ENCODE results near the gene C1QTNF6. TPM values are rescaled to one million over a fixed set of nuclear protein-coding genes. Genes with fewer than 3 reads are reported as not detected.

The C1QTNF6 gene
- total RNA-seq, 1 experiment from 2014 or later = 15.2 TPM

GRCh38 chr22:37172266-37173245 is 15.5 kb downstream of the C1QTNF6 start:
- no peak overlapping the region for H3K4me3 ChIP-seq (replicated peaks in 1 of 2; ENCODE audit: low read depth in 1 of 2, low read length in 2 of 2)
- H3K27me3 ChIP-seq (ENCODE audit: insufficient read depth, low read length) = no peaks in the 10 kb centered on the region
- no peaks in the 10 kb centered on the region for H4K20me1 ChIP-seq (ENCODE audit: insufficient read depth)
- no peak overlapping the region for H3K9ac ChIP-seq (ENCODE audit: low read length)
- BruUV-seq (replicated peaks) = no TSS peak
- peaks cover 0 to 6% of the 10 kb centered on the region in 2 experiments; a peak in 1 of 4 replicates for H3K4me1 ChIP-seq (ENCODE audit: control insufficient read depth in 1 of 2, insufficient read depth in 2 of 2, low read length in 2 of 2)
- no peak overlapping the region for H3K4me2 ChIP-seq (ENCODE audit: low read length)
- DNase-seq (ENCODE audit: low read depth, low spot score) (no peak), ATAC-seq (no peak)
- no peaks in the 10 kb centered on the region for H3K9me3 ChIP-seq (ENCODE audit: control insufficient read depth in 1 of 2, insufficient read depth in 1 of 2, low read depth in 1 of 2, low read length in 2 of 2)
- TF ChIP-seq SP1 (IDR thresholded peaks at IDR 0.05; ENCODE audit: low read depth) (no peak), SIN3A (IDR thresholded peaks at IDR 0.05; ENCODE audit: low read depth) (no peak), EZH2 (IDR thresholded peaks at IDR 0.05) (no peak), ZFX (IDR thresholded peaks at IDR 0.05) (no peak), TCF7L2 (IDR thresholded peaks at IDR 0.05; ENCODE audit: borderline replicate concordance, extremely low read depth, insufficient read depth, insufficient read length) (no peak), ZBTB33 (IDR thresholded peaks at IDR 0.05; ENCODE audit: extremely low read depth, insufficient replicate concordance, low read length) (no peak), CBX3 (IDR thresholded peaks at IDR 0.05; ENCODE audit: low read depth) (no peak), POLR2A (IDR thresholded peaks at IDR 0.05; ENCODE audit: borderline replicate concordance, extremely low read depth, insufficient read depth, insufficient read length) (no peak), REST (IDR thresholded peaks at IDR 0.05; ENCODE audit: low read depth) (no peak), JUND (IDR thresholded peaks at IDR 0.05) (no peak), ELF1 (IDR thresholded peaks at IDR 0.05; ENCODE audit: borderline replicate concordance, low read depth) (no peak), ZNF274 (IDR thresholded peaks at IDR 0.05; ENCODE audit: low read depth, low read length) (no peak), CEBPB (IDR thresholded peaks at IDR 0.05; ENCODE audit: low read depth) (no peak), FOSL1 (IDR thresholded peaks at IDR 0.05; ENCODE audit: low read depth) (no peak), EZH2phosphoT487 (IDR thresholded peaks at IDR 0.05; ENCODE audit: borderline replicate concordance) (no peak), RAD21 (IDR thresholded peaks at IDR 0.05; ENCODE audit: low read depth) (no peak), YY1 (IDR thresholded peaks at IDR 0.05; ENCODE audit: extremely low read depth, insufficient replicate concordance, low read depth, low read length) (no peak), ATF3 (IDR thresholded peaks at IDR 0.05) (no peak)
- H3K27ac ChIP-seq (ENCODE audit: low read depth, low read length) = no peak overlapping the region
- intact Hi-C loops (cut with micrococcal nuclease) = no loop called here
- H3K9me2 ChIP-seq (ENCODE audit: insufficient read depth) = no peaks in the 10 kb centered on the region
- no peak overlapping the region for H2AFZ ChIP-seq (ENCODE audit: low read depth, low read length, poor library complexity, severe bottlenecking)
- no peaks in the 10 kb centered on the region for H3K36me3 ChIP-seq (ENCODE audit: control insufficient read depth in 1 of 2, insufficient read depth in 2 of 2, low read length in 2 of 2)
- CTCF ChIA-PET = interaction anchor here (1.5 kb wide), 1 partner anchor 27 kb away, joined by 4 read pairs; no protein-coding TSS in a partner anchor
- POLR2A ChIA-PET = no interaction called here
- H3K79me2 ChIP-seq (ENCODE audit: insufficient read depth, low read length) = no peaks in the 10 kb centered on the region
- RAD21 ChIA-PET (ENCODE audit: low non-redundant PET in 1 of 2, low total read pairs in 2 of 2, uncharacterized antibody in 2 of 2, unreplicated experiment in 2 of 2) = no interaction called here

All from HCT116 (cell line).